ENCODE data around the gene MYO1D. TPM values are rescaled to one million over a fixed set of nuclear protein-coding genes. Genes with fewer than 3 reads are reported as not detected.

Gene MYO1D
- total RNA-seq, 1 experiment from 2014 or later: 29.9 TPM

DNA sequence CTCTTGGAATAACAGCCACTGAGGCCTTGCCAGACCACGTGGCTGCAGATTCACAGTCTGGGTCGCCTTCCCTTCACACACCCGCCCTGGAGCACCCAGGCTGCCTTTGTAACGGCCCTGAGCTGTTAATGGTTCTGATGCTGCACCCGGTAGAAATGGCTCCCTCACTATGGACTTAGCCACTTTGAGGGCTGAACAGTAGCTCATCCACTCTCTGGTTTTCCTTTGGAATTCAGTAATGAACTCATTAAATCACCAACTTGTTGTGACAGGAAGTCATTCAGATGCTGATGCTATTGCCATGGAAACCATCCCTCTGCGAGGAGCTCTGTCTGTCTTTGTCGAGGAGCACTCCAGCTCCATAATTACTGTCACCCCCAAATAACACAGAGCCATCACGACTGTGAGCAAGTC is 330.9 kb downstream of the MYO1D start:
- Mint-ChIP-seq H3K4me1 (peaks cover 45% of the 10 kb centered on the region), H3K27me3 (ENCODE audit: low read depth) (no peaks in the 10 kb centered on the region), H3K9me3 (no peaks in the 10 kb centered on the region), H3K36me3 (no peaks in the 10 kb centered on the region), H3K27ac (peak overlapping the region; percentile 62), H3K4me3 (peak overlapping the region; percentile 23)
- ATAC-seq (peak; percentile 65), DNase-seq (ENCODE audit: low spot score) (peak; percentile 25)
- CTCF ChIA-PET: interaction anchor here (0.5 to 1.6 kb wide), 7 partner anchors 29 to 475 kb away, joined by 3 to 6 read pairs (median 4); no protein-coding TSS in a partner anchor
- TF ChIP-seq ZNF263 (CRISPR knock-in tag; IDR thresholded peaks at IDR 0.05; ENCODE audit: low read depth): peak; percentile 23; the same call in 1 of the 2 replicates
- no peak for TF ChIP-seq E2F5 (CRISPR knock-in tag; IDR thresholded peaks at IDR 0.05)
- no peak for TF ChIP-seq TEAD4 (CRISPR knock-in tag; IDR thresholded peaks at IDR 0.05)
- peak; percentile 34; the same call in 1 of the 2 replicates for TF ChIP-seq USF1 (CRISPR knock-in tag; IDR thresholded peaks at IDR 0.05)
- TF ChIP-seq, protein P1, sequence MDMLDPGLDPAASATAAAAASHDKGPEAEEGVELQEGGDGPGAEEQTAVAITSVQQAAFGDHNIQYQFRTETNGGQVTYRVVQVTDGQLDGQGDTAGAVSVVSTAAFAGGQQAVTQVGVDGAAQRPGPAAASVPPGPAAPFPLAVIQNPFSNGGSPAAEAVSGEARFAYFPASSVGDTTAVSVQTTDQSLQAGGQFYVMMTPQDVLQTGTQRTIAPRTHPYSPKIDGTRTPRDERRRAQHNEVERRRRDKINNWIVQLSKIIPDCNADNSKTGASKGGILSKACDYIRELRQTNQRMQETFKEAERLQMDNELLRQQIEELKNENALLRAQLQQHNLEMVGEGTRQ (CRISPR knock-in tag; IDR thresholded peaks at IDR 0.05): peak; percentile 49; the same call in 1 of the 2 replicates
- TF ChIP-seq FOXK1 (CRISPR knock-in tag; IDR thresholded peaks at IDR 0.05): 0 out of 2 replicates have a peak, but pooled peaks have one; percentile 16
- POLR2A ChIA-PET: interaction anchor here (1.0 kb wide), 1 partner anchor 58 kb away, joined by 4 read pairs; no protein-coding TSS in a partner anchor

DNA sequence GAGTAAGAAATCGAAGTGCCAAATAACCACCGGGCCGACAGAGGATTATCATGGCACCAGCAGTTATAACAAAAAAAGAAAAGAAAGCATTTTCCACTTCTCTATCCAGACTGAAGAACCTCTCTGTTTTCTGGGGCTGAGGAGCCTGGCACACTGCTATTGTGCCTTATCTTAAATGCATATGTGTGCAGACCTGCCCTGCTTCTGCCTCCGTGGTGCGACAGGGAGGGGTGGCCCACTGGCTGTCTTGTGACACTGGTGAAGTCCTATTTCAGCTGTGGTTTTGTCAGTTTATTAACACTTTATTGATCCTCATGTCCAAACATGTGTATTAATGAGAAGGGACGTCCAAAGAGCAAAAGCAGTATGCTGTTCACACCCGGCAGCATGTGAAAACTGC is 334.7 kb downstream of the MYO1D start:
- ChIA-PET POLR2A (interaction anchor here (0.9 kb wide), 1 partner anchor 50 kb away, joined by 3 read pairs; no protein-coding TSS in a partner anchor), CTCF (interaction anchor here (1.0 to 1.5 kb wide), 4 partner anchors 24 to 117 kb away, joined by 4 to 5 read pairs (median 4); no protein-coding TSS in a partner anchor)
- TF ChIP-seq MLX (CRISPR knock-in tag; IDR thresholded peaks at IDR 0.05): no peak
- no peak for TF ChIP-seq RORB (CRISPR knock-in tag; IDR thresholded peaks at IDR 0.05)
- TF ChIP-seq FOXP1 (CRISPR knock-in tag; IDR thresholded peaks at IDR 0.05; ENCODE audit: borderline replicate concordance): no peak
- H3K4me3 Mint-ChIP-seq: no peak overlapping the region
- H3K36me3 Mint-ChIP-seq: peaks cover 7% of the 10 kb centered on the region
- H3K27me3 Mint-ChIP-seq (ENCODE audit: low read depth): no peaks in the 10 kb centered on the region
- peaks cover 36% of the 10 kb centered on the region for H3K4me1 Mint-ChIP-seq
- DNase-seq (ENCODE audit: low spot score) (no peak), ATAC-seq (no peak)
- no peak overlapping the region for H3K27ac Mint-ChIP-seq
- peaks cover 10% of the 10 kb centered on the region for H3K9me3 Mint-ChIP-seq

DNA sequence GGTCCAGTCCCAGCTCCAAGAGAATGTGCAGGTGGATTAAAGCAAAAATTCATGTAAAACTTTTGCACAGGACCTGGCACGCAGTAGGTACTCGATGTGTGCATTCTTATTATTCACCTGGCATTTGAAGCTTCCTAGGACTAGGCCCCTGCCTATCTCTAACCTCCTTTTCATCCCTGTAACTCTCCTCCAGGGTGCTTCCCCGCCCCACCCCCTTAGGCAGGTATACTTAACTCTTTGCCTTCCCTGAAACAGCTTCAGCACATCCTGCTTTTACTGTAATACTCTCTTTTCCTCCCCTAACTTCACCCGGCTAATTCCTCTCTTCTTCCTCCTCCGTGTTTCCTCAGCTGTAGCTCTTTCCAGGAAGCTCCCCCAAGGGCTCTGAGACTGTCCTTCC is 335.3 kb downstream of the MYO1D start:
- CTCF ChIA-PET: interaction anchor here (0.8 to 1.5 kb wide), 6 partner anchors 23 to 213 kb away, joined by 3 to 5 read pairs (median 4); no protein-coding TSS in a partner anchor
- ATAC-seq (peak; percentile 80), DNase-seq (ENCODE audit: low spot score) (peak; percentile 24)
- no peaks in the 10 kb centered on the region for H3K27me3 Mint-ChIP-seq (ENCODE audit: low read depth)
- POLR2A ChIA-PET: interaction anchor here (0.9 kb wide), 1 partner anchor 50 kb away, joined by 3 read pairs; no protein-coding TSS in a partner anchor
- H3K36me3 Mint-ChIP-seq: peaks cover 7% of the 10 kb centered on the region
- H3K4me1 Mint-ChIP-seq: peaks cover 33% of the 10 kb centered on the region
- peaks cover 10% of the 10 kb centered on the region for H3K9me3 Mint-ChIP-seq
- H3K4me3 Mint-ChIP-seq: no peak overlapping the region
- no peak overlapping the region for H3K27ac Mint-ChIP-seq
- TF ChIP-seq, protein P2, sequence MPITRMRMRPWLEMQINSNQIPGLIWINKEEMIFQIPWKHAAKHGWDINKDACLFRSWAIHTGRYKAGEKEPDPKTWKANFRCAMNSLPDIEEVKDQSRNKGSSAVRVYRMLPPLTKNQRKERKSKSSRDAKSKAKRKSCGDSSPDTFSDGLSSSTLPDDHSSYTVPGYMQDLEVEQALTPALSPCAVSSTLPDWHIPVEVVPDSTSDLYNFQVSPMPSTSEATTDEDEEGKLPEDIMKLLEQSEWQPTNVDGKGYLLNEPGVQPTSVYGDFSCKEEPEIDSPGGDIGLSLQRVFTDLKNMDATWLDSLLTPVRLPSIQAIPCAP (CRISPR knock-in tag; IDR thresholded peaks at IDR 0.05): no peak
- TF ChIP-seq HMGXB4 (CRISPR knock-in tag; IDR thresholded peaks at IDR 0.05) (no peak), MYBL2 (CRISPR knock-in tag; IDR thresholded peaks at IDR 0.05) (no peak), ATF6 (CRISPR knock-in tag; IDR thresholded peaks at IDR 0.05) (no peak), NFYB (CRISPR knock-in tag; conservative IDR thresholded peaks at IDR 0.05; ENCODE audit: low read depth) (no peak)
- TF ChIP-seq, protein P3, sequence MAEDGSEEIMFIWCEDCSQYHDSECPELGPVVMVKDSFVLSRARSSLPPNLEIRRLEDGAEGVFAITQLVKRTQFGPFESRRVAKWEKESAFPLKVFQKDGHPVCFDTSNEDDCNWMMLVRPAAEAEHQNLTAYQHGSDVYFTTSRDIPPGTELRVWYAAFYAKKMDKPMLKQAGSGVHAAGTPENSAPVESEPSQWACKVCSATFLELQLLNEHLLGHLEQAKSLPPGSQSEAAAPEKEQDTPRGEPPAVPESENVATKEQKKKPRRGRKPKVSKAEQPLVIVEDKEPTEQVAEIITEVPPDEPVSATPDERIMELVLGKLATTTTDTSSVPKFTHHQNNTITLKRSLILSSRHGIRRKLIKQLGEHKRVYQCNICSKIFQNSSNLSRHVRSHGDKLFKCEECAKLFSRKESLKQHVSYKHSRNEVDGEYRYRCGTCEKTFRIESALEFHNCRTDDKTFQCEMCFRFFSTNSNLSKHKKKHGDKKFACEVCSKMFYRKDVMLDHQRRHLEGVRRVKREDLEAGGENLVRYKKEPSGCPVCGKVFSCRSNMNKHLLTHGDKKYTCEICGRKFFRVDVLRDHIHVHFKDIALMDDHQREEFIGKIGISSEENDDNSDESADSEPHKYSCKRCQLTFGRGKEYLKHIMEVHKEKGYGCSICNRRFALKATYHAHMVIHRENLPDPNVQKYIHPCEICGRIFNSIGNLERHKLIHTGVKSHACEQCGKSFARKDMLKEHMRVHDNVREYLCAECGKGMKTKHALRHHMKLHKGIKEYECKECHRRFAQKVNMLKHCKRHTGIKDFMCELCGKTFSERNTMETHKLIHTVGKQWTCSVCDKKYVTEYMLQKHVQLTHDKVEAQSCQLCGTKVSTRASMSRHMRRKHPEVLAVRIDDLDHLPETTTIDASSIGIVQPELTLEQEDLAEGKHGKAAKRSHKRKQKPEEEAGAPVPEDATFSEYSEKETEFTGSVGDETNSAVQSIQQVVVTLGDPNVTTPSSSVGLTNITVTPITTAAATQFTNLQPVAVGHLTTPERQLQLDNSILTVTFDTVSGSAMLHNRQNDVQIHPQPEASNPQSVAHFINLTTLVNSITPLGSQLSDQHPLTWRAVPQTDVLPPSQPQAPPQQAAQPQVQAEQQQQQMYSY (CRISPR knock-in tag; IDR thresholded peaks at IDR 0.05): no peak
- TF ChIP-seq, protein P1 (CRISPR knock-in tag; IDR thresholded peaks at IDR 0.05): no peak
- TF ChIP-seq, protein P4, sequence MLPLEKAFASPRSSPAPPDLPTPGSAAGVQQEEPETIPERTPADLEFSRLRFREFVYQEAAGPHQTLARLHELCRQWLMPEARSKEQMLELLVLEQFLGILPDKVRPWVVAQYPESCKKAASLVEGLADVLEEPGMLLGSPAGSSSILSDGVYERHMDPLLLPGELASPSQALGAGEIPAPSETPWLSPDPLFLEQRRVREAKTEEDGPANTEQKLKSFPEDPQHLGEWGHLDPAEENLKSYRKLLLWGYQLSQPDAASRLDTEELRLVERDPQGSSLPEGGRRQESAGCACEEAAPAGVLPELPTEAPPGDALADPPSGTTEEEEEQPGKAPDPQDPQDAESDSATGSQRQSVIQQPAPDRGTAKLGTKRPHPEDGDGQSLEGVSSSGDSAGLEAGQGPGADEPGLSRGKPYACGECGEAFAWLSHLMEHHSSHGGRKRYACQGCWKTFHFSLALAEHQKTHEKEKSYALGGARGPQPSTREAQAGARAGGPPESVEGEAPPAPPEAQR (CRISPR knock-in tag; IDR thresholded peaks at IDR 0.05): no peak
